ENCODE measurements around the gene HOXA3. TPM values are rescaled to one million over a fixed set of nuclear protein-coding genes. Genes with fewer than 3 reads are reported as not detected.

Gene HOXA3
- not detected in 2 replicates for total RNA-seq

DNA sequence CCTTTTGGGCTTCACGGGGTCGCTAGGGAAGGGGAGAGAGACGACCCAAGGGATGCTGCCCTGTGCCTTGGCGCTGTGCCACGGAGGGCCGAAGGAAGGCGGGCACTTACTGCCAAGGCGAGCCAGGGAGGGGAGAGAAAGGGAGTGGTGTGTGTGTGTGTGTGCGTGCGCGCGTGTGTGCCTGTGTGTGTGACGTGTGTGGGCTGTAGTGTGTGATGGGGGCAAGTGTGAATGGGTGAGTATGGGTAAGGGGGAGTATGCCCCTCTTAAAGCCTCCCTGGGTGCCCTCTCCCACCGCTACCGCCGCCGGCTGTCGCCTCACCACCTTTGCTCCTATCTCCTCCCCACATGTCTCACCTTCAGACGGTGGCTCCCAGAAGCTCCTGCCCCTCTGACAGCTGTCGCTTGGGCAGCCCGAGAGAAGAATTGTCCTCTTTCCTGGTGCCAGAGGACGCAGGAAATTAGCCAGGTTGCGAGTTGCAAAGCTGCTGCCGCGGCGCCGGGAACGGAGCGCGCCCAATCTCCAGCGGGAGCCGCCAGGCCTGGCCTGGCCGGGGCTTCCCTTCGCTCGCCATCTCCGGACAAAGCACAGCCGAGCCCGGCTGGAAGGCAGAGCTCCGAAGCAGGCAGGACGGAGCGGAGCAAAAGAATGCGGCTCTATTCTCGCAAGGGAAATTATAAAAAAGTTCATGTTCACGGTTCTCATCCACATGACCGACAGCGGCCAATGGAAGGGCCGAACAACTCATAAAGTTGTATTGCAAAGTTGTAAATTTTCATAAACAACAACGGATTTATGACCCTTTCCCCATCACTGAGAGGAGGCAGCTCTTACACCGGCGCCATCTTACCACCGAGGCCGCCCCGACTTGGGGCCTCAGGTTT lies at the start of gene HOXA3:
TSS of gene HOXA3 (minus strand) at position 653 of the 885 bp plus-strand sequence. CDS start 41,943 bp downstream, outside the sequence.
- no peaks in the 10 kb centered on the region for H3K9me3 Mint-ChIP-seq
- H3K36me3 Mint-ChIP-seq (ENCODE audit: low read depth) = peaks cover 5% of the 10 kb centered on the region
- no peak for DNase-seq
- peaks cover 82% of the 10 kb centered on the region for H3K27me3 Mint-ChIP-seq
- H3K4me1 Mint-ChIP-seq = peaks cover 15% of the 10 kb centered on the region
- H3K27ac Mint-ChIP-seq = peak within 1 kb of the TSS; percentile 25
- intact Hi-C loops (cut with micrococcal nuclease) = loop anchor here (1.0 to 2.0 kb wide), 4 partner anchors 8 to 55 kb away; partner anchors contain the start of gene HOXA9
- H3K4me3 Mint-ChIP-seq = peak within 1 kb of the TSS; percentile 69

DNA sequence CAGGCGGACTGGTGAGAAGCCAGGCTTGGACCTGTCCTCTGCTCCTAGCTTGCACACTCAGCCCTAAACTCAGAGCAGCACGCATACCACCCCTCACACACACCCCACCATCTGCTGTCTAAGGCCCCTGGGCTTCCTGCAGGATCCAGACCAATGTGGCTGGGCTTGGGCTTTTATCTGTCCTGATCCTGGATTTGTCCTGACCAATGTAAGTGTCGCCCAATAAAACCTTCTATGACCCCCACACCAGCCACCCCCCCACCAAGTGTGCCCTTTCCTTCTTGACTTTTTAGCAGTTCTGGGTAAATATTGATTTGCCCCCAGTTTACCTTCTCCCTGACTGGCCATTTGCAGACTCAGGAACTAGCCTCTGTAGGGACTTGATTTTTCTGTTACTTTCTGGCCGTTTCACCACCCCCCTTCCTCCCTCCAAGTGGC lies 49.2 kb upstream of the HOXA3 start:
- Mint-ChIP-seq H3K27me3 (peaks cover 83% of the 10 kb centered on the region), H3K9me3 (no peaks in the 10 kb centered on the region), H3K27ac (no peak overlapping the region), H3K4me3 (no peak overlapping the region), H3K36me3 (ENCODE audit: low read depth) (peaks cover 5% of the 10 kb centered on the region), H3K4me1 (peaks cover 13% of the 10 kb centered on the region)
- intact Hi-C loops (cut with micrococcal nuclease) = no loop called here
- no peak for DNase-seq

DNA sequence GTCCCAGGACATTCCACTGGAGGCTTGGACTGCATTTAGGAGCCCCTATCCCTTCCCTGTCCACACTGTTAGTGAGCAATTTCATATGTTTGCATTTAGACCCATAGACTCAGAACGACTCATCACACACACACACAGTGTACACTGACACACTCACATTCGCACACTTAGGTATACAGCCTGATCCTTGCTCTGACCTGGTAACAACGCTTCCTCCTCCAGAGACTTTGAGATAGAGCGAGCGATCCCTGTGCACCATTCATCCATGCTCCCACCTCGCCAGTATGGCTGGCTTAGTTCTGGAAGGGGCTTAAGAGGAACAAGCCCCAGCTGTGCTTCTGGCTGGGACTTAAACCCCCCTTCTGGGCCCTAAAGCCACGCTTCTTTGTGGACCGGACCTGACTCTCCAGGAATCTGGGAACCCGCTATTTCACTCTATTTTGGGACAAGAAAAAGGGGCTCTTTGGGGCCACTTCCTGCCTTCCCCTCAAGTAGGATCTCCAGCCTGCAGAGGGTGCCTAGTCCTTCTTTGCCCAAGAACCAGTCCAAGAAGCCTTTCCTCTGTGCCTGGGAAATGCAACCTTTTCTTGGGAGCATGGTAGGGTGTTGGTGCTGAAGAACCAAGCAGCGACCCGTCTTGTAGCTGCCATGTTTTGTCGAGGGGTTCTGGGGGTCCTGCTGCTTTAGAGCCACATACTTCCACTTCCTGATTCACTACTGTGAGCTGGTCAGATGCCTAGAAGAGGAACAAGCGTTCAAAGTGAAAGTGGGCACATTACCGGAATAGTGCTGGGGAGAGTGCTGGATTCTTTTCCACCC lies 48.6 kb upstream of the HOXA3 start:
- peaks cover 82% of the 10 kb centered on the region for H3K27me3 Mint-ChIP-seq
- intact Hi-C loops (cut with micrococcal nuclease) = no loop called here
- no peaks in the 10 kb centered on the region for H3K9me3 Mint-ChIP-seq
- H3K36me3 Mint-ChIP-seq (ENCODE audit: low read depth) = peaks cover 5% of the 10 kb centered on the region
- H3K27ac Mint-ChIP-seq = peak overlapping the region; percentile 84
- H3K4me1 Mint-ChIP-seq = peaks cover 13% of the 10 kb centered on the region
- DNase-seq = no peak
- H3K4me3 Mint-ChIP-seq = peak overlapping the region; percentile 28

DNA sequence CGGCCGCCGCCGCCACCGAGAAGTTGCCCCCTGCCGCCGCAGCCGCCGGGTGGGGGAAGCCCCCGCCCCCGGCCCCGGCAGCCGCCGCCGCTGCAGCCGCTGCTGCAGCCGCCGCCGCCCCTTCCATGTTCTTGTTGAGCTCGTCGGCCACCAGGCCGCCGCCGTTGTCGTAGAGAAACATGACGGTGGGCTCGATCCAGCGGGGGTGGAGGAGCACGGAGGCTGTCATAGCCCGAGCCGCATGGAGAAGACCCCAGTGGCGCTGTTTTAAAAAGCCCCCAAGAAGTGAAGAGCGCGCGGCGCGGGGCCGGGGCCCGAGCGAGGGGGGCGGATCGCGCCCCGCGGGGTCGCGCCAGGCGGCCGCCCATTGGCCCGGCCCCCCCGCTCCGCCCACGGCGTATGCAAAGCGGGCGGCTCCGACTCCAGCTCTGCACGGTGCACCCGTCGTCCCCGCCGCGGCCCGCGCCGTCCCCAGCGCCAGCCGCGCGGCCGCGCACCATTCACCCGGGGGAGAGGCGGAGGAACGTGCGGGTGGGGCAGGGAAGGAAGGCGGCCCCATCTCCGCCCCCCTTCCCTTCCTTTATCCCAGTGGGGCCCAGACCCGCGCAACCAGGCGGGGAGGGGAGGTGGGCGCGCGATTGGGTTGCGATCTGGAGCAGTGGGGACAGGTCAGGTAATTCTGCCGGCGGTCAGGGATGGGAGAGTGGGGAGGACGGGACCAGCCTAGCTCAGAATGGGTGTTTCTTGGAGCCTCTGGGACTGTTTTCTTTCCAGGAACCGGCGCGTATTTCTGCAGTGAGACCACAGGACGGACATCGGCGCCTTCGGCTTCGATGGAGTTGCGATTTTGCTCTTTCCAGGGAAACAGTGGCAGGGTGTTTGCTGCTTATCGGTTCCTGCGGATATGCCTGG lies 47.7 kb upstream of the HOXA3 start, which contains the start of gene HOXA13:
TSS of gene HOXA13 (minus strand) at position 243 of the 912 bp plus-strand sequence. CDS start at position 229, 14 bp downstream.
- peaks cover 5% of the 10 kb centered on the region for H3K36me3 Mint-ChIP-seq (ENCODE audit: low read depth)
- no peaks in the 10 kb centered on the region for H3K9me3 Mint-ChIP-seq
- H3K27ac Mint-ChIP-seq = peak within 1 kb of the TSS; percentile 84
- no peak for DNase-seq
- peak within 1 kb of the TSS; percentile 44 for H3K4me3 Mint-ChIP-seq
- peaks cover 13% of the 10 kb centered on the region for H3K4me1 Mint-ChIP-seq
- H3K27me3 Mint-ChIP-seq = peaks cover 80% of the 10 kb centered on the region
- intact Hi-C loops (cut with micrococcal nuclease) = loop anchor here (2.0 to 5.0 kb wide), 4 partner anchors 15 to 897 kb away; partner anchors contain the start of gene HOXA11

DNA sequence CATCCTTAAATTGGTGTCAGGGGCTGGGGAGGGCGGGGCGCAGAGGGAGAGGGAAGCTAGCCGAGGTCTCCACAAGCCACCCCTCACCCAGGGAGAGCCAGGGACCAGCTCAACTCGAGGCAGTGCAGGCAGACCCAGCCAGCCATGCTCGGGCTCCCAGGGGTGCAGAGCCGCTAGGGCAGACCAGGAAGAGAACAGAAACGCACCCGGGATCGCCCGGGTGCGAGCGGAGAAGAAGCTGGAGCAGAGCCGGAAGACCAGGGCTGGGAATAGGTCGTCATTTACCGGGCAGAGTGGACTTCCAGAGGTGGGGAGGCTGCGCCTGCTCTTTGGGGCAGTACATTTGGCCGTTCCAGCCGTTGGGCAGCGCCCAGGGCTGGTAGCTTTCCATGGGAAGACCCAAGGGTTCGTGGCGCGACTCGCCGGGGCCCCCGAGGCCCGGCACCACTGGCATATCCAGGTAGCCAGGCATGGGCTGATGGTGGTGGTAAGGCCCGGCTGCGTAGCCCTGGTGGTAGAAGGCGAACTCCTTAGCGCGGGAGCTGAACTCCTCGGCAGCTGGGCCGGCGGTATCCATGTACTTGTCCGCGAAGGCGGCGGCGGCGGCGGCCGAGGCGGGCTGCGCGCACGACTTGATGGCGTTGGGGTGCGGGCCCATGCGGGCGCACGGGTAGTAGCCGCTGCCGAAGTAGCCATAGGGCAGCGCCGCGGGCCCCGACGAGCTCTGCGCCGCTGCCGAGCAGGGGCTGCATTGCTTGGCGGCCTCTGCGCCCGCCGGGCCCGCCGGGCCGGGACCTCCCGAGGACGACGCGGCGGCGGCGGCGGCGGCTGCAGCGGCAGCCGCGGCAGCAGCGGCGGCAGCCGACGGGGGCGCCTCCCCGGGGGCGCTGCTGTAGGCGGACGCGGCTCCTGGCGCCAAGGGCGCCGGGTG lies 46.8 kb upstream of the HOXA3 start:
- Mint-ChIP-seq H3K4me3 (peak overlapping the region; percentile 44), H3K27ac (peak overlapping the region; percentile 78)

DNA sequence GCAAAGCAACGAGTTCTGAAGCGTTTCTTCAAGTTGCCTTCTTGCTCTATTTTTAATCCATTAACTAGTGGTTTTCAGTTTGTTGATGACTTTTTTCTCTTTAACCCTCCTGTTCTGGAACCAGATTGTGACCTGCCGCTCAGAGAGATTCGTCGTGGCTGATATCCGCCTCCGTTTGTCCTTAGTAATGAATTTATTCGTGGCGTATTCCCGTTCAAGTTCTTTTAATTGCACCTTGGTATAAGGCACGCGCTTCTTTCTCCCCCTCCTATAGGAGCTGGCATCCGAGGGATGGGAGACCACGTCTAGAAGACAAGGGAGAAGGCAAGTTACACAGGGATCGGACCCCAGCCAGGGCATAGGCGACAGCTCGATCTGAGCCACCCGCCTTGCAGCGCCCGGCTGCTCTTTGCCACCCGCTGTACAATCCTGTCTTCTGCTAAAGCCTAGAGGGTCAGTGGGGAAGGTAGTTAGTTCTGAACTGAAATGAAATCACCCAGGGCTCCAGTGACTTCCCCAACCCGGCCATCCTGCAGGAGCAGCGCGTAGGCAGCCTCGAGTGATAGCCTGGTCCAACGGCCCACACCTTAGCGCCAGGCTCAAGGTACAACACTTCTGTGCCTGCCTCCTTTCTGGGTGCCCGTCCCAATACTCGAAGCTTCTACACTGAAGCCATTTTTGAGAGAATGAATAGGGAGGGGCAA lies 45.9 kb upstream of the HOXA3 start:
- peaks cover 11% of the 10 kb centered on the region for H3K4me1 Mint-ChIP-seq
- H3K36me3 Mint-ChIP-seq (ENCODE audit: low read depth) = peaks cover 5% of the 10 kb centered on the region
- H3K4me3 Mint-ChIP-seq = no peak overlapping the region
- peaks cover 81% of the 10 kb centered on the region for H3K27me3 Mint-ChIP-seq
- no peak for DNase-seq
- intact Hi-C loops (cut with micrococcal nuclease) = loop anchor here (2.0 to 5.0 kb wide), 4 partner anchors 13 to 899 kb away; partner anchors contain the start of gene HOXA11
- no peaks in the 10 kb centered on the region for H3K9me3 Mint-ChIP-seq
- peak overlapping the region; percentile 22 for H3K27ac Mint-ChIP-seq

More for the DNA sequence above, 46.8 kb upstream of the HOXA3 start:
- peaks cover 11% of the 10 kb centered on the region for H3K4me1 Mint-ChIP-seq
- intact Hi-C loops (cut with micrococcal nuclease) = loop anchor here (2.0 to 5.0 kb wide), 4 partner anchors 14 to 898 kb away; partner anchors contain the start of gene HOXA11
- no peaks in the 10 kb centered on the region for H3K9me3 Mint-ChIP-seq
- peaks cover 80% of the 10 kb centered on the region for H3K27me3 Mint-ChIP-seq
- peaks cover 5% of the 10 kb centered on the region for H3K36me3 Mint-ChIP-seq (ENCODE audit: low read depth)
- DNase-seq = peak; percentile 60

DNA sequence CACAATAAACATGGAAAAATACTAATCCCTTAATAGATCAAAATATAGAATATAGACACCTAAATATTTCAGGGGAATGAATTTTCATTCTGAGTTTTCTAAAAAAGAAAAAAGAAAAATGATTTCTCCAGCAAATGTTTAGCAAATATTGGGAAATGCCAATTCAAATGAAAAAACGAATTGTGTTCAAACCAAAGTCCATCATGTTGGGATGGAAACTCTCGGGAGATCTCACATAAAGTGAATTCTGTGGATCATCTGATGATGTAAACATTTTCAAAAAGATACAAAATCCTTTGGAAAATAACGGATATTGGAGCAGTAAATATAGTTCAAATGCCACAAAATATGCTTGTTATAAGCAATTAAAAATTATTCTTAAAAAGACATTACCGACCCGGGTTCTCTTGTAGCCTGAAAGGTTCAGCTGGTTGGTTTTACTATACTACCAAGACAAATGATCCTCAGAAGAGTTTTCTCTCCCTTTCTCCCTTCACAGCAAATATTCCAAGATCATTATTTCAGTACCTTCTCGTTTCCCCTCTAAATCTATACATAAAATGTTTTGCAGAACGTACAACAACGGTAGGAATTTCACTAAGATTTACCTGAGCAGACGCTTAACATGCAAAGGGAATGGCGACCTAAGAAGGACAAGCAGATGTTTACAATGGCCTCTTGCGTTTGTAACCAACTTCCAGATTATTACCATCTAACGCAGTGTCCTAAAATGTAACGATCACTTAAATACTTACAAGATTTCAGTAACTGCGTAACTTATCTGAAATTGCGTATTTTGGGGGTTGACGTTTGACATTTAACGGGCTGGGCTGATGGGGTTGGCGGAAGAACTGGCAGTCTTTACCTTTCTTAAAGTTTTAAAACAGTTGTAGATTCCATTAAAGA lies 45.0 kb upstream of the HOXA3 start:
- H3K27ac Mint-ChIP-seq = no peak overlapping the region
- peaks cover 77% of the 10 kb centered on the region for H3K27me3 Mint-ChIP-seq
- intact Hi-C loops (cut with micrococcal nuclease) = loop anchor here (2.0 to 5.0 kb wide), 7 partner anchors 13 to 900 kb away; partner anchors contain the start of genes EVX1 and HOXA11
- H3K36me3 Mint-ChIP-seq (ENCODE audit: low read depth) = peaks cover 5% of the 10 kb centered on the region
- peaks cover 11% of the 10 kb centered on the region for H3K4me1 Mint-ChIP-seq
- DNase-seq = no peak
- no peak overlapping the region for H3K4me3 Mint-ChIP-seq
- no peaks in the 10 kb centered on the region for H3K9me3 Mint-ChIP-seq

DNA sequence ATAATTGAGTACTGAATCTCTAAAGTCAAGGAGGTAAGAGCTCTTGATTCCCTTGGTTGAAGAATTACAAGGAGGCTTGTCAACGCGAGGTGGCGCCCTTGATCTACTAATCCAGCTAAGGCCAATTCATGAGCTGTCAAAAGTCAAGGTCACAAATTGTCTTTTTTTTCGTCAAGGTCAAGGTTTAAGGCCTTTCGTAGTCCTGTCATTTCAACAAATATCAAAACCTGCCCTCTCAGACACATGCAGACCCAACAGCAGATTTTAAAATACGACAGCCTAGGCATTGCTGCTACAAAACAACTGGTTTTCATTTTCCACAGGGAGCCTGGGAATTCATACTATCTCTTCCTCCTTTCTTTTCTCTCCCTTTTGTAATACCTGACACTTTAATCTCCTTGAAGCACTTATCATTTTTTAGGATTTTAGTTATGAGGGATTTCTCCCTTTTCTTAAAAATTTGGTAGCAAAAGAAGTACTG lies 43.9 kb upstream of the HOXA3 start:
- intact Hi-C loops (cut with micrococcal nuclease) = loop anchor here (1.0 to 5.0 kb wide), 8 partner anchors 24 to 901 kb away; partner anchors contain the start of gene EVX1
- H3K27ac Mint-ChIP-seq = no peak overlapping the region
- peaks cover 5% of the 10 kb centered on the region for H3K36me3 Mint-ChIP-seq (ENCODE audit: low read depth)
- peak; percentile 93 for DNase-seq
- H3K27me3 Mint-ChIP-seq = peaks cover 75% of the 10 kb centered on the region
- H3K4me3 Mint-ChIP-seq = no peak overlapping the region
- peaks cover 6% of the 10 kb centered on the region for H3K4me1 Mint-ChIP-seq
- H3K9me3 Mint-ChIP-seq = no peaks in the 10 kb centered on the region

DNA sequence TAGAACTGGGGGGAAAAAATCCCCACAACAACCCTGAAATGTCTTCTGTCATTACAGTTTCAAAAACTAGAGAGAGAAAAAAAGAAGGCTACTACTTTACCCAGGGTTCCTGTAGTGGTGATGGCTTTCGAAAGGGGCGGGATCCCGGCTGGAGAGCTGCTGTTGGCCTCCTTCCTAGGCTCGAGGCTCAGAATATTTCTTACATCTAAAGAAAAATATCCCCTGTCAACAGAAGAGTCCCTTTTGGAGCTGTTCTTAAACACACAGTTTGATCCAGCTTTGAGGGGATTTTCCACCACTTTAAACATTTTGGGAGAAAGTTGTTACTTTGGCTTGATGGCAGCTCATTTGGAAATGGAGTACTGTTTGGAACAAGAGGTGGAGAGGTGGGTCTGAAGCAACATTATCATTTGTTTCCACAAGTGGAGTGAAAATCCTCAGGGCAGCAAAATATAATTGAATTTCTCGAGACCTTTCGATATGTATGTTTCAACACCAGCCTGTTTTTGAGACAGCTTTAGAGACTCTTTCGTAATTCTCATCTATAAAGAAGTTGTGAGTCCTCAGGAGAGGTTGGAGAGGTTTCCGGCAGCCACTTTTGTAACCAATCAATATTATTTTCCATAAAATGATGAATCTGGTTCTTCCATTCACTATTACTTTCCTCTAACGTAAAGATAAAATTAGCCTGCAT lies 42.5 kb upstream of the HOXA3 start:
- Mint-ChIP-seq H3K27me3 (peaks cover 78% of the 10 kb centered on the region), H3K4me3 (no peak overlapping the region), H3K4me1 (no peaks in the 10 kb centered on the region), H3K36me3 (ENCODE audit: low read depth) (peaks cover 2% of the 10 kb centered on the region), H3K27ac (no peak overlapping the region), H3K9me3 (no peaks in the 10 kb centered on the region)
- intact Hi-C loops (cut with micrococcal nuclease) = loop anchor here (5.0 kb wide), 2 partner anchors 587 to 902 kb away; no protein-coding TSS in a partner anchor
- DNase-seq = no peak

DNA sequence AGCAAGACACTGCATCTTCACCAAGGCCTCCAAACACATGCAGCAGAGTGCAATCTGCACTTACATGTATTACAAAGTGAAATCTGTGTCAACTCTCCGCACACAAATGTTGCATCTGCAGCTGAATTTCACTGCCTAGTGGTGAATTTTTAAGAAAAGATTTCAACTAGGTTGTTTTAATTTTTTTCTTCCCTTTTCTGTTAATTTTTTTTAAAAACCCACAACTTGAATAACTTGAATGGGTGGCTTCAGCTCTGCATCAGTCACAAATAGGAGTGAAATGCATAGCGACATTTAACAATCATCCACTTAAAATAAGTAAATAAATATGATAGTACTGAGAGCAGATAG lies 41.6 kb upstream of the HOXA3 start:
- intact Hi-C loops (cut with micrococcal nuclease) = no loop called here
- no peaks in the 10 kb centered on the region for H3K4me1 Mint-ChIP-seq
- no peak overlapping the region for H3K27ac Mint-ChIP-seq
- peaks cover 2% of the 10 kb centered on the region for H3K36me3 Mint-ChIP-seq (ENCODE audit: low read depth)
- H3K27me3 Mint-ChIP-seq = peaks cover 83% of the 10 kb centered on the region
- no peak overlapping the region for H3K4me3 Mint-ChIP-seq
- no peak for DNase-seq
- no peaks in the 10 kb centered on the region for H3K9me3 Mint-ChIP-seq

All from activated CD4-positive, alpha-beta T cell treated with anti-CD3 and anti-CD28 coated beads, Interleukin-2, amount 10 ng/mL, durations not matched to agents 24 days and 14 days (primary cell).